Right lobe of liver (tissue), 6 donors: ENCODE data around the gene ROBO2. TPM values are rescaled to one million over a fixed set of nuclear protein-coding genes. Genes with fewer than 3 reads are reported as not detected.

Source experiments
- ATAC-seq, 4 donors: fragments of 200-7000 bp; cut with Tn5 transposase; one replicate each; pipeline ENCODE4 v1.9.1; 2020; ENCODE audit warnings: mild to moderate bottlenecking in 4 of 4, moderate library complexity in 4 of 4
- DNase-seq, 3 donors: peaks; one replicate each; pipeline ENCODE4 v3.0.0-alpha.2; 2020
- H3K27ac ChIP-seq, 3 donors: fragments of 200-600 bp; one replicate each; pipeline ENCODE4 v1.8.0; 2022
- H3K27me3 ChIP-seq, 2 donors: fragments of 200-600 bp; one replicate each; pipeline ENCODE4 v1.8.0; 2022
- H3K36me3 ChIP-seq, 4 donors: fragments of 200-600 bp; sonication (generic) in 1 of 4; one replicate each; pipeline versions ENCODE4 v1.5.1 to v1.8.0; 2017 to 2022; ENCODE audit warnings: control low read depth in 1 of 4
- H3K4me1 ChIP-seq, 4 donors: fragments of 200-600 bp; sonication (generic) in 1 of 4; one replicate each; pipeline versions ENCODE4 v1.5.1 to v1.8.0; 2017 to 2022; ENCODE audit warnings: control low read depth in 1 of 4
- H3K4me3 ChIP-seq, 3 donors: fragments of 200-600 bp; one replicate each; pipeline ENCODE4 v1.8.0; 2022
- H3K9me3 ChIP-seq, 4 donors: fragments of 200-600 bp; sonication (generic) in 1 of 4; one replicate each; pipeline versions ENCODE4 v1.5.1 to v1.8.0; 2017 to 2022; ENCODE audit warnings: control low read depth in 1 of 4
- CTCF ChIP-seq, 4 donors: fragments of 200-600 bp in 3 of 4; fragments of 450-650 bp in 1 of 4; IDR thresholded peaks; one replicate each; pipeline versions ENCODE4 v1.5.1 to v1.8.0; 2016 to 2022; ENCODE audit warnings: antibody characterized with exemption in 4 of 4, mild to moderate bottlenecking in 2 of 4
- POLR2A ChIP-seq: fragments of 450-650 bp; IDR thresholded peaks from one replicate; pipeline ENCODE4 v1.6.1; 2017; ENCODE audit warnings: antibody characterized with exemption, mild to moderate bottlenecking
- WGBS: methylation state at CpG from one replicate; pipeline ENCODE4 v1.1.6; 2018; ENCODE audit warnings: low coverage, low lambda C conversion rate; ENCODE audit not compliant: insufficient coverage; ENCODE audit errors: missing lambda C conversion rate; 5-methylcytosine and 5-hydroxymethylcytosine counted together
- intact Hi-C, 2 donors: fragments of 100-400 bp; cut with DNase I; formaldehyde crosslinking; loops; one replicate each; pipeline versions ENCODE4 v1.11.2 to v1.14.1; 2022
- total RNA-seq, 6 experiments: library from RNA; depleted of rRNA in 2 of 6; stranded (reverse); fragments of >200 nt in 2 of 6; fragmentation: NEBNext Ultra II Directional in 3 of 6; extraction: Animal tissue kit (Norgen Biotek cat#: 25700) in 3 of 6; gene quantifications; one replicate each; pipeline versions ENCODE4 v1.1.0 to v1.2.4, GENCODE V29; 2016 to 2023
- donor health status: DM: no; HTN: yes; CAD: no.
- donor health status: DM: no; HTN: no; CAD: no.
- donor health status: DM: no; HTN: no; CAD: no.
- donor health status: DM: no; HTN: yes; CAD: no.
- donor health status: DM: no; HTN: yes; CAD: no.

The ROBO2 gene
- total RNA-seq, 6 experiments from 2014 or later, result 0.07 to 1.7 (median 0.67) TPM

DNA sequence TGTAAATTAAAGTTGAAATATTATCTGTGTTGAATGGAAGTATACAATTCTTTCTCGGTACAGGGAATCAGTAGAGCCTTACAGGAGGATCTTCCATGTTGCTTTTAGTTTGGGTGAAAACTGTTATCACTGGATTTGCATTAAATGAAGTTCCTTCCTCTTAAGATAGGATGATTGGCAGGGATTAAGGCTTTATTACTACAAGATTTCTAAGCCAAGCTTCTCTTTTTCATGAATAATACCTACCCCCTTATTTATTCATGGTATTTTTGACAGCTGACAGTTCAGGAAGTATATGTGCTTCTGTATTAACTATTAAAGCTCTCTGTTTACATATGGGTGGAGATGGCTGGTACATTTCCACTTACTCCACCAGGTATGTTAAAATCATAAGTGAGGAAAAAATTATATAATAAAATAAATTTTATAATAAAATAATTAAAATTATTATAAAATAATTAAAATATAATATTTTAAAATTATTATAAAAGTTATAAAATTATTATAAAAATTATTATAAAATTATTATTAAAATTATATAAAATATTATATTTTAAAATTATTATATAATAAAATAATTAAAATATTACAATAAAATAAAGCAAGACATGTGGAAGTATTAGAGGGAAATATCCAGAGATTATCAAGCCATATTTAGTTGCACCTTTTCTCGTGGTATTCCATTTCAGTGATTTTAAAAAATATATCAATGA, 332.9 kb downstream of the ROBO2 start:
- no peak for TF ChIP-seq CTCF (IDR thresholded peaks at IDR 0.05)
- no peak for TF ChIP-seq POLR2A
- ATAC-seq, result no peak

DNA sequence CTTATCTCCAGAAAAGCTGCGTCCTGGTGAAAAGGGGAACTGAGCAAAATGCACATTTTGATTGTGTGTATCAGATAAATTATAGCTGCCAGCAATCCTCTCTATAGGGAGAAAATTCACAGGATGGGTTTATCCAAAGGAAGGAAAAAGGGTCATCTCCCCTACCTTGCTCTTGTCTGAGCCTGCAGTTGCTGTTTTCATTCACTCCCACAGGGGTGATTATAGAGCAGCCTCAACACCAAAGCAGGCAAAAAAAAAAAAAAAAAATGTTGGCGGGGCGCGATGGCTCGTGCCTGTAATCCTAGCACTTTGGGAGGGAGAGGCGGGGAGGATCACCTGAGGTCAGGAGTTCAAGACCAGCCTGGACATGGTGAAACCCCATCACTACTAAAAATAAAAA, 333.7 kb downstream of the ROBO2 start:
- H3K27me3 ChIP-seq, result no peaks in the 10 kb centered on the region
- no peaks in the 10 kb centered on the region for H3K4me1 ChIP-seq
- H3K4me3 ChIP-seq, result no peak overlapping the region
- 84% methylated on average over 6 of the region's 6 CpGs for WGBS
- TF ChIP-seq POLR2A (no peak), CTCF (IDR thresholded peaks at IDR 0.05) (no peak)
- no peak overlapping the region for H3K27ac ChIP-seq
- DNase-seq (no peak), ATAC-seq (no peak)
- H3K36me3 ChIP-seq, result no peaks in the 10 kb centered on the region
- no peaks in the 10 kb centered on the region for H3K9me3 ChIP-seq
- intact Hi-C loops, result no loop called here

More for the DNA sequence above, 332.9 kb downstream of the ROBO2 start:
- Histone ChIP-seq H3K9me3 (no peaks in the 10 kb centered on the region), H3K4me1 (no peaks in the 10 kb centered on the region), H3K27ac (no peak overlapping the region), H3K36me3 (no peaks in the 10 kb centered on the region), H3K4me3 (no peak overlapping the region), H3K27me3 (no peaks in the 10 kb centered on the region)
- 78% methylated on average over 2 of the region's 2 CpGs for WGBS
- DNase-seq, result no peak
- intact Hi-C loops, result no loop called here

GRCh38 chr3:77376511-77376910, 336.6 kb downstream of the ROBO2 start:
- no peak overlapping the region for H3K4me3 ChIP-seq
- H3K27me3 ChIP-seq, result no peaks in the 10 kb centered on the region
- DNase-seq, result no peak
- no peaks in the 10 kb centered on the region for H3K9me3 ChIP-seq
- 96% methylated on average over 2 of the region's 2 CpGs for WGBS
- H3K4me1 ChIP-seq, result no peaks in the 10 kb centered on the region
- no peak for TF ChIP-seq CTCF (IDR thresholded peaks at IDR 0.05)
- no peak for TF ChIP-seq POLR2A
- ATAC-seq, result no peak
- intact Hi-C loops, result no loop called here
- H3K27ac ChIP-seq, result no peak overlapping the region
- no peaks in the 10 kb centered on the region for H3K36me3 ChIP-seq

GRCh38 chr3:77377717-77378116, 337.8 kb downstream of the ROBO2 start:
- intact Hi-C loops, result no loop called here
- no peak for TF ChIP-seq POLR2A
- TF ChIP-seq CTCF (IDR thresholded peaks at IDR 0.05), result no peak
- ATAC-seq, result no peak
- no peaks in the 10 kb centered on the region for H3K36me3 ChIP-seq
- no peak overlapping the region for H3K4me3 ChIP-seq
- H3K9me3 ChIP-seq, result no peaks in the 10 kb centered on the region
- no peak for DNase-seq
- H3K27me3 ChIP-seq, result no peaks in the 10 kb centered on the region
- H3K27ac ChIP-seq, result no peak overlapping the region
- no peaks in the 10 kb centered on the region for H3K4me1 ChIP-seq
- 67% methylated on average over 1 of the region's 1 CpG for WGBS
